GM10266 (cell line): ENCODE measurements around the gene ZNF318.
"Not testable (repeated sequence)": the region's sequence is repeated elsewhere in the genome, so short reads cannot be mapped to it uniquely, and the experiment has no call there.

Source experiments
- DNase-seq: peaks from one replicate; pipeline ENCODE4 v3.0.0; 2012; ENCODE audit errors: extremely low spot score
- CTCF ChIP-seq: IDR thresholded peaks from 2 replicates; pipeline ENCODE4 v1.5.1; 2012; ENCODE audit warnings: mild to moderate bottlenecking, low read depth; ENCODE audit not compliant: control insufficient read depth, insufficient read depth; ENCODE audit errors: missing control alignments

ZNF318 gene

GRCh38 chr6:43367245-43367984, 2.0 kb downstream of the ZNF318 start:
- TF ChIP-seq CTCF: no peak

GRCh38 chr6:43361269-43361668, 8.2 kb downstream of the ZNF318 start:
- no peak for DNase-seq
- no peak for TF ChIP-seq CTCF

More at GRCh38 chr6:43367245-43367984, 2.0 kb downstream of the ZNF318 start:
- DNase-seq: no peak

- DNase-seq: no peak
- TF ChIP-seq CTCF: no peak
Observed at GRCh38 chr6:43359831-43360230, 9.6 kb downstream of the ZNF318 start.

GRCh38 chr6:43359381-43359780, 10.1 kb downstream of the ZNF318 start:
- no peak for TF ChIP-seq CTCF
- no peak for DNase-seq

GRCh38 chr6:43355862-43356590, 13.4 kb downstream of the ZNF318 start:
- no peak for DNase-seq
- TF ChIP-seq CTCF: peak; percentile 36

GRCh38 chr6:43351951-43352350, 17.5 kb downstream of the ZNF318 start:
- not testable (repeated sequence) for DNase-seq

- DNase-seq: no peak
- no peak for TF ChIP-seq CTCF
Observed at GRCh38 chr6:43347444-43347843, 22.0 kb downstream of the ZNF318 start.
